DOHH2 (cell line): ENCODE measurements around the gene SOX12.

Source experiments
- H3F3A ChIP-seq: fragments of 200-600 bp; sonication (generic), shearing (Covaris generic); 2 replicates; pipeline ENCODE4 v1.6.0; 2016; ENCODE audit warnings: antibody characterized with exemption, mild to moderate bottlenecking; ENCODE audit not compliant: control insufficient read depth, insufficient read depth
- H3K27ac ChIP-seq: fragments of 200-600 bp; sonication (generic); 2 replicates; pipeline ENCODE4 v1.5.1; 2014; ENCODE audit warnings: low read depth, mild to moderate bottlenecking, low read length, moderate library complexity
- H3K27me3 ChIP-seq: fragments of 200-600 bp; sonication (generic); 2 replicates; pipeline ENCODE4 v1.6.1; 2014; ENCODE audit warnings: mild to moderate bottlenecking, low read length, mixed read lengths; ENCODE audit not compliant: control insufficient read depth
- H3K36me3 ChIP-seq: fragments of 200-600 bp; sonication (generic); 2 replicates; pipeline ENCODE4 v1.6.1; 2014; ENCODE audit warnings: mild to moderate bottlenecking, low read length, moderate library complexity, mixed read lengths; ENCODE audit not compliant: control insufficient read depth
- H3K4me1 ChIP-seq: fragments of 200-600 bp; sonication (generic); 2 replicates; pipeline ENCODE4 v1.6.1; 2014; ENCODE audit warnings: mild to moderate bottlenecking, low read length, mixed read lengths; ENCODE audit not compliant: control insufficient read depth
- H3K4me2 ChIP-seq: fragments of 200-600 bp; sonication (generic); 2 replicates; pipeline ENCODE4 v1.6.0; 2014; ENCODE audit warnings: mild to moderate bottlenecking, low read length, moderate library complexity
- H3K4me3 ChIP-seq: fragments of 200-600 bp; sonication (generic); 2 replicates; pipeline ENCODE4 v1.5.1; 2014; ENCODE audit warnings: mild to moderate bottlenecking, low read length, mixed read lengths
- H3K79me2 ChIP-seq: fragments of 200-600 bp; sonication (generic); 2 replicates; pipeline ENCODE4 v1.6.1; 2014; ENCODE audit warnings: mild to moderate bottlenecking, low read length, mixed read lengths; ENCODE audit not compliant: control insufficient read depth
- H3K9me2 ChIP-seq: fragments of 200-600 bp; sonication (generic); replicated peaks from 2 replicates; pipeline ENCODE4 v1.6.1; 2014; ENCODE audit warnings: mild to moderate bottlenecking, low read length, mixed read lengths; ENCODE audit not compliant: control insufficient read depth
- H3K9me3 ChIP-seq: fragments of 200-600 bp; sonication (generic); 2 replicates; pipeline ENCODE4 v1.6.1; 2014; ENCODE audit warnings: antibody characterized with exemption, low read length, mixed read lengths; ENCODE audit not compliant: control insufficient read depth, insufficient read depth
- H4K20me1 ChIP-seq: fragments of 200-600 bp; sonication (generic); 2 replicates; pipeline ENCODE4 v1.6.0; 2014; ENCODE audit warnings: low read depth, mild to moderate bottlenecking, antibody characterized with exemption, low read length, moderate library complexity; ENCODE audit not compliant: control insufficient read depth, insufficient read depth
- EZH2phosphoT487 ChIP-seq: fragments of 200-600 bp; sonication (generic); IDR thresholded peaks from 2 replicates; pipeline ENCODE4 v1.6.1; 2017; ENCODE audit warnings: borderline replicate concordance, mild to moderate bottlenecking, antibody characterized with exemption, low read length, moderate library complexity, mixed read lengths
- TF ChIP-seq, protein P1 (sequence below): fragments of 200-600 bp; sonication (generic); IDR thresholded peaks from one replicate; pipeline ENCODE4 v1.5.1; 2014; ENCODE audit warnings: antibody characterized with exemption, mild to moderate bottlenecking, low read depth, low read length; ENCODE audit not compliant: poor library complexity, severe bottlenecking

Gene SOX12

DNA sequence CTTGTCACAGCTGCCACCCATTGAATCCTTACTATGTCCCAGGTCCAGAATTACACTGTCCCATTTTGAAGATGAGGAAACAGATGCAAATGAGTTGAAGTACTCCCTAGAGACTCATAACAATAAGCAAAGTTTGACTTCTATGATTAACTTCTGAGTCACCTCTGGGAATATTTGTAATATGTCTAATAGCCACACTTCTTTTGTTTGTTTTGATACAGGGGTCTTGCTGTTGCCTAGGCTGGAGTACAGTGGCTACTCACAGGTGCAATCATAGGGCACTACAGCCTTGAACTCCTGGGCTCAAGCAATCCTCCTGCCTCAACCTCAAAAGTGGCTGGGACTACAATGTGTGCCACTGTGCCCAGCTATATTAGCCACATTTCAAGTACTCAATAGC, 11.4 kb upstream of the SOX12 start:
- TF ChIP-seq EZH2phosphoT487, result no peak
- TF ChIP-seq, protein P1, sequence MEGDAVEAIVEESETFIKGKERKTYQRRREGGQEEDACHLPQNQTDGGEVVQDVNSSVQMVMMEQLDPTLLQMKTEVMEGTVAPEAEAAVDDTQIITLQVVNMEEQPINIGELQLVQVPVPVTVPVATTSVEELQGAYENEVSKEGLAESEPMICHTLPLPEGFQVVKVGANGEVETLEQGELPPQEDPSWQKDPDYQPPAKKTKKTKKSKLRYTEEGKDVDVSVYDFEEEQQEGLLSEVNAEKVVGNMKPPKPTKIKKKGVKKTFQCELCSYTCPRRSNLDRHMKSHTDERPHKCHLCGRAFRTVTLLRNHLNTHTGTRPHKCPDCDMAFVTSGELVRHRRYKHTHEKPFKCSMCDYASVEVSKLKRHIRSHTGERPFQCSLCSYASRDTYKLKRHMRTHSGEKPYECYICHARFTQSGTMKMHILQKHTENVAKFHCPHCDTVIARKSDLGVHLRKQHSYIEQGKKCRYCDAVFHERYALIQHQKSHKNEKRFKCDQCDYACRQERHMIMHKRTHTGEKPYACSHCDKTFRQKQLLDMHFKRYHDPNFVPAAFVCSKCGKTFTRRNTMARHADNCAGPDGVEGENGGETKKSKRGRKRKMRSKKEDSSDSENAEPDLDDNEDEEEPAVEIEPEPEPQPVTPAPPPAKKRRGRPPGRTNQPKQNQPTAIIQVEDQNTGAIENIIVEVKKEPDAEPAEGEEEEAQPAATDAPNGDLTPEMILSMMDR, result no peak
- Histone ChIP-seq H3K27me3 (no peaks in the 10 kb centered on the region), H3K9me3 (no peaks in the 10 kb centered on the region), H3F3A (no peaks in the 10 kb centered on the region), H4K20me1 (no peaks in the 10 kb centered on the region), H3K4me3 (no peak overlapping the region), H3K36me3 (no peaks in the 10 kb centered on the region), H3K9me2 (no peaks in the 10 kb centered on the region), H3K4me2 (peak overlapping the region; percentile 40; the same call in 1 of the 2 replicates), H3K27ac (no peak overlapping the region), H3K4me1 (peaks cover 20% of the 10 kb centered on the region), H3K79me2 (no peaks in the 10 kb centered on the region)

GRCh38 chr20:316316-317068, 8.9 kb upstream of the SOX12 start:
- TF ChIP-seq, protein P1, result no peak
- no peak for TF ChIP-seq EZH2phosphoT487
- no peak overlapping the region for H3K27ac ChIP-seq

GRCh38 chr20:324177-325044, 941 bp upstream of the SOX12 start:
- H4K20me1 ChIP-seq, result 0 out of 2 replicates have a peak, but pooled peaks cover 5% of the 10 kb centered on the region
- H3K4me2 ChIP-seq, result peak overlapping the region; percentile 100
- H3K27me3 ChIP-seq, result no peaks in the 10 kb centered on the region; the same call in 1 of the 2 replicates
- peaks cover 23% of the 10 kb centered on the region for H3F3A ChIP-seq
- no peaks in the 10 kb centered on the region for H3K9me3 ChIP-seq
- peaks cover 29% of the 10 kb centered on the region for H3K4me1 ChIP-seq
- TF ChIP-seq, protein P1, result peak; percentile 36
- TF ChIP-seq EZH2phosphoT487, result no peak
- peak overlapping the region; percentile 99 for H3K4me3 ChIP-seq
- H3K79me2 ChIP-seq, result peaks cover 42% of the 10 kb centered on the region
- H3K9me2 ChIP-seq, result no peaks in the 10 kb centered on the region
- H3K36me3 ChIP-seq, result peaks cover 19% of the 10 kb centered on the region
- H3K27ac ChIP-seq, result peak overlapping the region; percentile 82

More at GRCh38 chr20:316316-317068, 8.9 kb upstream of the SOX12 start:
- no peaks in the 10 kb centered on the region for H3K27me3 ChIP-seq
- H3K4me2 ChIP-seq, result no peak overlapping the region
- peaks cover 10% of the 10 kb centered on the region for H3K4me1 ChIP-seq
- H3F3A ChIP-seq, result no peaks in the 10 kb centered on the region
- no peaks in the 10 kb centered on the region for H3K79me2 ChIP-seq
- H4K20me1 ChIP-seq, result no peaks in the 10 kb centered on the region
- H3K36me3 ChIP-seq, result no peaks in the 10 kb centered on the region
- no peaks in the 10 kb centered on the region for H3K9me3 ChIP-seq
- no peaks in the 10 kb centered on the region for H3K9me2 ChIP-seq
- no peak overlapping the region for H3K4me3 ChIP-seq
